Suprapubic skin (tissue), 4 donors: ENCODE data around the gene ZNF117. TPM values are rescaled to one million over a fixed set of nuclear protein-coding genes. Genes with fewer than 3 reads are reported as not detected.
A peak's percentile ranks its signal among the peaks of the same experiment; 100 is the strongest.
"Not testable (repeated sequence)": the region's sequence is repeated elsewhere in the genome, so short reads cannot be mapped to it uniquely, and the experiment has no call there.

Source experiments
- DNase-seq, 2 donors: peaks; one replicate each; pipeline ENCODE4 v3.0.0-alpha.2; 2019; ENCODE audit warnings: low spot score in 2 of 2
- H3K27ac ChIP-seq: fragments of 200-600 bp; sonication (generic); one replicate; pipeline ENCODE4 v1.5.1; 2019
- H3K27me3 ChIP-seq: fragments of 200-600 bp; sonication (generic); one replicate; pipeline ENCODE4 v1.5.1; 2019
- H3K36me3 ChIP-seq: fragments of 200-600 bp; sonication (generic); one replicate; pipeline ENCODE4 v1.5.1; 2019
- H3K4me1 ChIP-seq: fragments of 200-600 bp; sonication (generic); one replicate; pipeline ENCODE4 v1.5.1; 2019
- H3K4me3 ChIP-seq: fragments of 200-600 bp; sonication (generic); one replicate; pipeline ENCODE4 v1.5.1; 2019; ENCODE audit warnings: mild to moderate bottlenecking
- H3K9me3 ChIP-seq: fragments of 200-600 bp; sonication (generic); one replicate; pipeline ENCODE4 v1.5.1; 2019
- CTCF ChIP-seq, 2 donors: fragments of 200-600 bp in 1 of 2; fragments of 450-650 bp in 1 of 2; sonication (generic) in 1 of 2; IDR thresholded peaks; one replicate each; pipeline ENCODE4 v1.5.1; 2016 to 2019; ENCODE audit warnings: antibody characterized with exemption in 2 of 2, mild to moderate bottlenecking in 1 of 2, moderate library complexity in 1 of 2
- EP300 ChIP-seq: sonication (generic); formaldehyde crosslinking; IDR thresholded peaks from one replicate; pipeline ENCODE4 v1.6.1; 2017; ENCODE audit warnings: antibody characterized with exemption
- POLR2A ChIP-seq, 2 donors: fragments of 450-650 bp; IDR thresholded peaks; one replicate each; pipeline ENCODE4 v1.6.1; 2017; ENCODE audit warnings: antibody characterized with exemption in 2 of 2, mild to moderate bottlenecking in 2 of 2, moderate library complexity in 2 of 2
- POLR2AphosphoS5 ChIP-seq, 3 donors: sonication (generic); formaldehyde crosslinking; IDR thresholded peaks; one replicate each; pipeline ENCODE4 v1.6.1; 2017; ENCODE audit warnings: antibody characterized with exemption in 3 of 3
- WGBS: methylation state at CpG from one replicate; pipeline ENCODE4 v1.1.5; 2018; 5-methylcytosine and 5-hydroxymethylcytosine counted together
- total RNA-seq, 4 donors: library from RNA; depleted of rRNA; stranded (reverse); fragments of >200 nt; gene quantifications; one replicate each; pipeline ENCODE4 v1.1.0, GENCODE V29; 2016

The ZNF117 gene
- total RNA-seq: 10 to 100 TPM in 2 of 4 donors, 1 to 10 TPM in 2; 5.3 to 18.2 (median 11.8) TPM

GRCh38 chr7:64990936-64991335 is at the start of gene ZNF117:
Gene ZNF117 (minus strand): TSS chr7:64991036.
- H3K9me3 ChIP-seq: peaks cover 23% of the 10 kb centered on the region
- 74% methylated on average over 4 of the region's 4 CpGs for WGBS

GRCh38 chr7:65038767-65039166 is 47.9 kb upstream of the ZNF117 start:
- H3K4me3 ChIP-seq: peak overlapping the region; percentile 75
- WGBS: no CpG with 5 or more reads among the region's 35 CpGs
- peaks cover 18% of the 10 kb centered on the region for H3K4me1 ChIP-seq
- not testable (repeated sequence) for H3K36me3 ChIP-seq, H3K27me3 ChIP-seq, H3K9me3 ChIP-seq
- peak; percentile 71 to 79 for DNase-seq
- peak overlapping the region; percentile 93 for H3K27ac ChIP-seq

More at GRCh38 chr7:64990936-64991335, at the start of gene ZNF117:
- Histone ChIP-seq H3K4me1 (no peaks in the 10 kb centered on the region), H3K27ac (no peak within 1 kb of the TSS), H3K4me3 (no peak within 1 kb of the TSS), H3K27me3 (no peaks in the 10 kb centered on the region), H3K36me3 (peaks cover 9% of the 10 kb centered on the region)
- no peak for DNase-seq
- TF ChIP-seq EP300 (no peak), CTCF (IDR thresholded peaks at IDR 0.05) (no peak), POLR2AphosphoS5 (IDR thresholded peaks at IDR 0.05) (no peak), POLR2A (IDR thresholded peaks at IDR 0.05) (no peak)

- H3K9me3 ChIP-seq: no peaks in the 10 kb centered on the region
- peak; percentile 94 for DNase-seq
- peak overlapping the region; percentile 75 for H3K4me3 ChIP-seq
- TF ChIP-seq POLR2A (IDR thresholded peaks at IDR 0.05): no peak
- no peak for TF ChIP-seq EP300
- TF ChIP-seq CTCF (IDR thresholded peaks at IDR 0.05): no peak
- no peak for TF ChIP-seq POLR2AphosphoS5 (IDR thresholded peaks at IDR 0.05)
- peak overlapping the region; percentile 93 for H3K27ac ChIP-seq
- 25% methylated on average over 5 of the region's 92 CpGs for WGBS
- no peaks in the 10 kb centered on the region for H3K27me3 ChIP-seq
- peaks cover 18% of the 10 kb centered on the region for H3K4me1 ChIP-seq
- no peaks in the 10 kb centered on the region for H3K36me3 ChIP-seq
Observed at GRCh38 chr7:65037740-65038688, 47.2 kb upstream of the ZNF117 start.

GRCh38 chr7:65036526-65036925 is 45.7 kb upstream of the ZNF117 start:
- not testable (repeated sequence) for H3K36me3 ChIP-seq, H3K9me3 ChIP-seq, H3K27me3 ChIP-seq, DNase-seq, H3K4me3 ChIP-seq
- Histone ChIP-seq H3K4me1 (peaks cover 18% of the 10 kb centered on the region), H3K27ac (peak overlapping the region; percentile 9)
- WGBS: 38% methylated on average over 2 of the region's 2 CpGs

- H3K4me1 ChIP-seq: peaks cover 15% of the 10 kb centered on the region
- not testable (repeated sequence) for DNase-seq, H3K27me3 ChIP-seq, H3K27ac ChIP-seq, H3K4me3 ChIP-seq, H3K36me3 ChIP-seq, H3K9me3 ChIP-seq
Observed at GRCh38 chr7:65035469-65035868, 44.6 kb upstream of the ZNF117 start.

- not testable (repeated sequence) for DNase-seq, H3K4me3 ChIP-seq, H3K4me1 ChIP-seq, H3K36me3 ChIP-seq, H3K9me3 ChIP-seq, H3K27ac ChIP-seq, H3K27me3 ChIP-seq
- WGBS: 83% methylated on average over 10 of the region's 10 CpGs
Observed at GRCh38 chr7:65034120-65034782, 43.4 kb upstream of the ZNF117 start.

GRCh38 chr7:65033391-65033790 is 42.6 kb upstream of the ZNF117 start:
- H3K27me3 ChIP-seq, H3K36me3 ChIP-seq, H3K4me1 ChIP-seq, DNase-seq, H3K4me3 ChIP-seq, H3K27ac ChIP-seq, H3K9me3 ChIP-seq: not testable (repeated sequence)
- 99% methylated on average over 26 of the region's 30 CpGs for WGBS

- H3K9me3 ChIP-seq, H3K4me3 ChIP-seq, H3K4me1 ChIP-seq, H3K27ac ChIP-seq, DNase-seq, H3K27me3 ChIP-seq, H3K36me3 ChIP-seq: not testable (repeated sequence)
Observed at GRCh38 chr7:65025023-65025422, 34.2 kb upstream of the ZNF117 start.

GRCh38 chr7:65020978-65021377 is 30.1 kb upstream of the ZNF117 start:
- H3K4me3 ChIP-seq, H3K27ac ChIP-seq, DNase-seq, H3K36me3 ChIP-seq, H3K9me3 ChIP-seq, H3K27me3 ChIP-seq, H3K4me1 ChIP-seq: not testable (repeated sequence)
- WGBS: 46% methylated on average over 2 of the region's 3 CpGs

GRCh38 chr7:65009881-65010280 is 19.0 kb upstream of the ZNF117 start:
- WGBS: 86% methylated on average over 7 of the region's 7 CpGs
- not testable (repeated sequence) for DNase-seq, H3K36me3 ChIP-seq, H3K4me3 ChIP-seq, H3K27me3 ChIP-seq, H3K27ac ChIP-seq, H3K9me3 ChIP-seq
- peaks cover 14% of the 10 kb centered on the region for H3K4me1 ChIP-seq

GRCh38 chr7:65009394-65009793 is 18.6 kb upstream of the ZNF117 start:
- not testable (repeated sequence) for H3K4me3 ChIP-seq, H3K36me3 ChIP-seq, H3K9me3 ChIP-seq, H3K27me3 ChIP-seq, DNase-seq, H3K27ac ChIP-seq
- peaks cover 18% of the 10 kb centered on the region for H3K4me1 ChIP-seq
- 87% methylated on average over 2 of the region's 2 CpGs for WGBS
